ENCODE data around the gene TBC1D25.
"Not testable (repeated sequence)": the region's sequence is repeated elsewhere in the genome, so short reads cannot be mapped to it uniquely, and the experiment has no call there.

Gene TBC1D25

DNA sequence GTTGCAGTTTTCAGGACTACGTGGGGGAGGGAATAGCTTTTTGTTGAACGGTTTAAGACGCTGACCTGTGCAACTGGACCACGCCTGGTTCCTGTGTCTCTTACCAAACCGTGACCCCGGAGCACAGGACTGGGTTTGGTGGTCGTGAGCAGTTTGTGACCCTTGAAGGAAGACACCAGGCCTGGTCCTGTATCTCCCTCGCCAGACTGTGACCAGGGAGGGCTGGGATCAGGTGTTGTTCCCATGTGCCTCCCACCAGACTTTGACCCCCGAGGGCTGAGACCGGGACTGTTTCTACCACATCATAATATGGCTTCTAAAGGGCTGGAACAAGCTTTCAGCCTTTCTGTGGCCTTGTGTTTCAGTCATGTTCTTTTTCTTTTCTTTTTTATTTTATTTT is 17.2 kb upstream of the TBC1D25 start:
- TF ChIP-seq POLR2A (IDR thresholded peaks at IDR 0.05; ENCODE audit: low read depth, low read length), result no peak
- FAIRE-seq, result no peak
- no peak for DNase-seq (ENCODE audit: insufficient read length, low spot score)

- DNase-seq (ENCODE audit: insufficient read length, low spot score) (no peak), FAIRE-seq (no peak)
- TF ChIP-seq POLR2A (IDR thresholded peaks at IDR 0.05; ENCODE audit: low read depth, low read length), result no peak
Observed at GRCh38 chrX:48523682-48524081, 15.8 kb upstream of the TBC1D25 start.

- FAIRE-seq; DNase-seq (ENCODE audit: insufficient read length, low spot score): not testable (repeated sequence)
Observed at GRCh38 chrX:48525853-48526252, 13.7 kb upstream of the TBC1D25 start.

DNA sequence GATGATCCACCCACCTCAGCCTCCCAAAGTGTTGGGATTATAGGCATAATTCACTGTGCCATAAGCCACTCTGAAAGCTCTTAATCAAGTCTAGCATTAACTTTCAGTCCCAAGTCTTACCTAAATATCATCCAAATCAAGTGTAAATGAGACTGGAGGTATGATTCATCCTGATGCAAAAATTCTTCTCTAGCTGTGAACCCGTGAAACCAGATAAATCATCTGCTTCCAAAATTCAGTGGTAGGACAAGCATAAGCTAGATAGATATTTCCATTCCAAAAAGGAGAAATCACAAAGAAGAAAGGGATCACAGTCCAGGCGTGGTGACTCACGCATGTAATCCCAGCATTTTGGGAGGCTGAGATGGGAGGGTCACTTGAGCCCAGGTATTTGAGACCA is 8.8 kb upstream of the TBC1D25 start:
- DNase-seq (ENCODE audit: insufficient read length, low spot score), result no peak
- TF ChIP-seq POLR2A (IDR thresholded peaks at IDR 0.05; ENCODE audit: low read depth, low read length), result no peak
- no peak for FAIRE-seq

DNA sequence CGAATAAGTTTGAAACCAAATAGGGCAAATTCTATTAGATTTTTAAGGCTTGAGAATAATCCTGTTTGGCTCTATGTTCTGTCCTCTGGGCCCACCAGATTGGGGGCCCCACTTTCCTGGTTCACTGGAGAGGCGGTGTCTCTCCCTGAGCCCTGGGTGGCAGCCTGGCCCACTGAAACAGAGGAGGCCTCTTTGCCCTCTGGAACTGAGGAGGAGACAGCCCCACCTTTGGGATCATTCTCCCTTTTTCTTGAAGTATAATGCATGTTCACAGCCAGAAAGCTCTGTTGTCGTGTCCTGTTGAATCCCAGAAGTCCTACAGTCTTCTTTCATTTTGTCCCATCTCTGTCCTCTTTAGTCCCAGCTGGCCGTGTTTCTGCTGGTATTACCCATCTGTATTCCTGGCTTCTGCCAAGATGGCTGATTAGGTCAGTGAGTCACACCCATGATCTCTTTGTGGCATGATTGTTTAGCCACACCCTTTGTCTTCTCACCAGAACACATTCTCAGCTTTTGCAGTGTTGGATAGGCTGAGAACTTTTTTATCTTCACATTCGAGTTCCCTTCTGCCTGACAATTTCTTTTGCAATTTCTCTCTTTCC is 8.1 kb upstream of the TBC1D25 start:
- DNase-seq (ENCODE audit: insufficient read length, low spot score), result no peak
- no peak for FAIRE-seq
- no peak for TF ChIP-seq POLR2A (IDR thresholded peaks at IDR 0.05; ENCODE audit: low read depth, low read length)

DNA sequence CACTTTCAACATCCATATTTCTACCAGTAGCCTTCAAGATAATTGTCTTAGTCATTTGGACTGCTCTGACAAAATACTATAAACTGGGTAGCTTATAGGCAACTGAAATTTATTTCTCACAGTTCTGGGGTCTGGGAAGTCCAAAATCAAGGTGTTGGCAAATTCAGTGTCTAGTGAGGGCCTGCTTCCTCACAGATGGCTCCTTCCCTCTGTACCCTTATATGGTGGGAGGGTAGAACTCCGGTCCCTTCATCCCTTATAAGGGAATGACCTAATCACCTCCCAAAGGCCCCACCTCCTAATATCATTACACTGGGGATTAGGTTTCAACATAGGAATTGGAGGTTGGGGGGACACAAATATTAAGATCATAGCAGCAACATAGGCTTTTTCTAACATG is 7.4 kb upstream of the TBC1D25 start:
- FAIRE-seq (no peak), DNase-seq (ENCODE audit: insufficient read length, low spot score) (no peak)
- no peak for TF ChIP-seq POLR2A (IDR thresholded peaks at IDR 0.05; ENCODE audit: low read depth, low read length)

GRCh38 chrX:48533165-48533564 is 6.3 kb upstream of the TBC1D25 start:
- DNase-seq (ENCODE audit: insufficient read length, low spot score), result no peak
- TF ChIP-seq POLR2A (IDR thresholded peaks at IDR 0.05; ENCODE audit: low read depth, low read length), result no peak
- no peak for FAIRE-seq

DNA sequence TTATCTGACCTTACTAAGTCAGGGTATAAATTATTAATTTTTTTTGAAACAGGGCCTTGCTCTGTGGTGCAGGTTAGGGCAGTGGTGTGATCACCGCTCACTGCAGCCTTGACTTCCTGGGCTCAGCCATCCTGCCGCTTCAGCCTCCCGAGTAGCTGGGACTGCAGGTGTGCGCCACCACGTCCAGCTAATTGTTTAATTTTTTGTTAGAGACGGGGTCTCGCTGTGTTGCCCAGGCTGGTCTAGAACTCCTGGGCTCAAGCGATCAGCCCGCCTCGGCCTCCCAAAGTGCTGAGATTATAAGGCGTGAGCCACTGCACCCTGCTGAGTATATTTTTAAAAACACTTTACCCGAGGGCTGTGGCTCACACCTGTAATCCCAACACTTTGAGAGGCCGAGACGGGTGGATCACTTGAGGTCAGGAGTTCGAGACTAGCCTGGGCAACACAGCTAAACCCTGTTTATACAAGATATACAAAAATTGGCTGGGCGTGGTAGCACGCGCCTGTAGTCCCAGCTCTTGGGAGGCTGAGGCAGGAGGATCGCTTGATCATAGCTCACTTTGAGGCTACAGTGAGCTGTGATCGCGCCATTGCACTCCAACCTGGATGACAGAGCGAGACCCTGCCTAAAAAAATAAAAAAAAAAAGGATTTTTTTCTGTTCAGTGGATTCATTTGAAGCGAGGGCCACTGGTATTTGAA is 721 bp upstream of the TBC1D25 start:
- no peak for TF ChIP-seq POLR2A (IDR thresholded peaks at IDR 0.05; ENCODE audit: low read depth, low read length)
- FAIRE-seq, result no peak
- no peak for DNase-seq (ENCODE audit: insufficient read length, low spot score)

DNA sequence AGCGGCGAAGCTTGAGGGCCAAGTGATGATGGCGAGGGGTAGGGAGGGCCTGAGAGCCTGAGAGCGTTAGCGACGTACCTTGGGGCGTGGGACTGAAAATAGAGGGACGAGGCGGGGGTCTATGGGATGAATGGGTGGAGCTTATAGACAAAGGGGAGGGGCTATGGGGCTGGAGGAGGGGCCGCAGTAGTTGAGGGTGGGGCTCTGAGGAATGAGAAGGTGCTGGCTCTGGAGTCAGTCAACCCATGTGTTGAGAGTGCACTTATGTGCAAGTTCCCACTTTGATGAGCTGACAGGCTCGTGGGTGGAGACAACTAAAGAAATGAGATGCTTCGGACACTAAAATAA is 488 bp downstream of the TBC1D25 start:
- no peak for TF ChIP-seq POLR2A (IDR thresholded peaks at IDR 0.05; ENCODE audit: low read depth, low read length)
- FAIRE-seq (no peak), DNase-seq (ENCODE audit: insufficient read length, low spot score) (no peak)

DNA sequence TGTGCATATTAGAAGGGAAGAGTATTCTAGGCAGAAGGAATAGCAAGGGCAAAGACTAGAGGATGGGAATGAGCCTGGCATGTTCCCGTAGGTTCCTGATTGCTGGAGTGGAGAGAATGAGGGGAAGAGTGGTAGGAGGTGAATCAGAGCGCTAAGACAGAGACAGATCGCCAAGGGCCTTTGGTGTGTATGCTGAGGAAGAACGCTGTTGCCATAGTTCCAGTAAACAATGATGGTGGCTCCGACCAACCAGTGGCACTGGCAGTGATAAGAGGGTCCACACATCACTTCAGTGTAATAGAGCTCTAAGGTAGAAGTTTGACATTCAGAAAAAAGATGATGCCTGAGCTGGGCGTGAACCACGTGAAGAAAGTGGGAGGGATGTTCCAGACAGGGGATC is 966 bp downstream of the TBC1D25 start:
- DNase-seq (ENCODE audit: insufficient read length, low spot score) (no peak), FAIRE-seq (no peak)
- TF ChIP-seq POLR2A (IDR thresholded peaks at IDR 0.05; ENCODE audit: low read depth, low read length), result no peak

DNA sequence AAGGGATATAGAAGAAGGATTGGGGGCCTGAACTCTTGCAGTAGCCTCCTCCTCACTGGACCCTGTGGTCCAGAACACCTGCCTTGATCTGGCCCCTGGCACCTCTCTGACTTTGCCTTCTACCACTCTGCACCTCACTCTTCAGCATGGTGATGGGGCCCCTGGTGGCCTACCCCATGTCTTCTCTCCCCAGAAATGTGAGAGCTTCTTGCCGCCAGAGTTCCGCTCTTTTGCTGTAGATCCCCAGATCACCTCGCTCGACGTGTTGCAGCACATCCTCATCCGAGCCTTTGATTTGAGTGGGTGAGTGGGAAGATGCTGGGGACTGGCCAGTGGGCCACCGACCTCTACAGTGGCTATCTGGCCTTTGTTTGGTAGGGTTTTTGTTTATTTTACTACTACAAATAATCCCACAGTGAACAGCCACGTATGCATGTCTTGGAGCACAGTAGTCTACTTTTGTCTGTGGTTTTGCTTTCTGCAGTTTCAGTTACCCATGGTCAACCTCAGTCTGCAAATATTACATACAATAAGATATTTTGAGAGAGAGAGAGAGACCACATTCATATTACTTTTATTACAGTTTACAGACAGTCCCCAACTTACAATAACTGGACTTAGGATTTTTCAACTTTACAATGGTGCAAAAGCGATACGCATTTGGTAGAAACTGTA is 1.8 kb downstream of the TBC1D25 start:
- FAIRE-seq (no peak), DNase-seq (ENCODE audit: insufficient read length, low spot score) (no peak)
- no peak for TF ChIP-seq POLR2A (IDR thresholded peaks at IDR 0.05; ENCODE audit: low read depth, low read length)

DNA sequence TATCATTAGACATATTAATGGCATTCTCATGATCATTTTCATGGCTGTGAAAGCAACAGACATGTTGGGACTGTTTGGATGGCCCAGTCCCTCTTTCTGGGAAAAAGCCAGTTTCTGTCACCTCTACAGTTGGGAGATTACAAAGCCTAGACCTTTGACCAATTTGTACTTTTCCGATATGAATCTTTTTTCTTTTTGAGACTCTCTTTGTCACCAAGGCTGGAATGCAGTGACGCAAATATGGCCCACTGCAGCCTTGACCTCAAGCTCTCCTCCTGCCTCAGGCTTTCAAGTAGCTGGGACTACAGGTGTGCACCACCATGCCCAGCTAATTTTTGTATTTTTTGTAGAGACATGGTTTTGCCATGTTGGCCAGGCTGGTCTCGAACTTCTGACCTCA is 9.4 kb downstream of the TBC1D25 start:
- FAIRE-seq (no peak), DNase-seq (ENCODE audit: insufficient read length, low spot score) (no peak)
- TF ChIP-seq POLR2A (IDR thresholded peaks at IDR 0.05; ENCODE audit: low read depth, low read length), result no peak

DNA sequence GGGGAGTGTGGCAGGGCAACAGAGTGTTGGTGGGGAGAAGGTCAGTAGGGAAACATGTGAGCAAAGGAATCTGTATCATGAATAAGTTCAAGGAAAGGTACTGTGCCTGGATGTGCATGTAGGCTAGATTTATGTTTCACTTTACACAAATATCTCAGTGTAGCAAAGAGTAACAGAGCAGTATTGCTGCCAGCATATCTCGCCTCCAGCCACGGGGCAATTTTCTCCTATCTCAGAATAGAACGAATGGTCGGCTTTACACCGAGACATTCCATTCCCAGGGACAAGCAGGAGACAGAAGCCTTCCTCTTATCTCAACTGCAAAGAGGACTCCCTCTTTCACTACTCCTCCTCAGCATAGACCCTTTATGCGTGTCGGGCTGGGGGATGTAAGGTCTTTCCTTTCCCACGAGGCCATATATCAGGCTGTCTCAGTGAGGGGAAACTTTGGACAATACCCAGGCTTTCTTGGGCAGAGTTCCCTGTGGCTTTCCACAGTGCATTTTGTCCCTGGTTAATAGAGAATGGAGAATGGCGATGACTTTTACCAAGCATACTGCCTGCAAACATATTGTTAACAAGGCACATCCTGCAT is 16.3 kb downstream of the TBC1D25 start:
- not testable (repeated sequence) for DNase-seq (ENCODE audit: insufficient read length, low spot score); FAIRE-seq

GRCh38 chrX:48558271-48558670 is 18.8 kb downstream of the TBC1D25 start:
- FAIRE-seq, result no peak
- DNase-seq (ENCODE audit: insufficient read length, low spot score), result peak; percentile 25

GRCh38 chrX:48559636-48560035 is 20.1 kb downstream of the TBC1D25 start:
- no peak for DNase-seq (ENCODE audit: insufficient read length, low spot score)
- FAIRE-seq, result no peak
- TF ChIP-seq POLR2A (IDR thresholded peaks at IDR 0.05; ENCODE audit: low read depth, low read length), result no peak

More at GRCh38 chrX:48558271-48558670, 18.8 kb downstream of the TBC1D25 start:
- no peak for TF ChIP-seq POLR2A (IDR thresholded peaks at IDR 0.05; ENCODE audit: low read depth, low read length)

Data from H54 (cell line).